ENCODE data around the gene SIRPG.
"Not testable (repeated sequence)": the region's sequence is repeated elsewhere in the genome, so short reads cannot be mapped to it uniquely, and the experiment has no call there.

SIRPG gene

DNA sequence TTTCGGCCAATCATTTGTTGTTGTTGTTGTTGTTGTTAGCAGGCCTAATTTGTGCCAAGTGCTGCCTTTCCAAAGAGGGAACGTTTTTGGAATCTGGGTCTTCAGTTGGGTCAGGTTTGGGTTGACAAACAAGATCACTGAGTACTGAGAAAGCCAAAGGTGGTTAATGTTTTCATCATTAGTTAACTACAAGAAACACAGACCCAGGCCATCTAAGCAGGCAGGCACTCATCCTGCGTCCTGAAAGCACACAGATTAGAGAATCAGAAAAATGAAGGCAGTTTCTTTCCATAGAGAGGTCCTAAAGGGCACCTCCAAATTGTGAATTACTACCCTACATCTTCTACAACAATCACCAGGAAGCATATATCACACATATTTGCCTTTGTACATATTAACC is 15.1 kb upstream of the SIRPG start:
- DNase-seq (ENCODE audit: insufficient read length, low spot score), result no peak
- FAIRE-seq, result no peak

DNA sequence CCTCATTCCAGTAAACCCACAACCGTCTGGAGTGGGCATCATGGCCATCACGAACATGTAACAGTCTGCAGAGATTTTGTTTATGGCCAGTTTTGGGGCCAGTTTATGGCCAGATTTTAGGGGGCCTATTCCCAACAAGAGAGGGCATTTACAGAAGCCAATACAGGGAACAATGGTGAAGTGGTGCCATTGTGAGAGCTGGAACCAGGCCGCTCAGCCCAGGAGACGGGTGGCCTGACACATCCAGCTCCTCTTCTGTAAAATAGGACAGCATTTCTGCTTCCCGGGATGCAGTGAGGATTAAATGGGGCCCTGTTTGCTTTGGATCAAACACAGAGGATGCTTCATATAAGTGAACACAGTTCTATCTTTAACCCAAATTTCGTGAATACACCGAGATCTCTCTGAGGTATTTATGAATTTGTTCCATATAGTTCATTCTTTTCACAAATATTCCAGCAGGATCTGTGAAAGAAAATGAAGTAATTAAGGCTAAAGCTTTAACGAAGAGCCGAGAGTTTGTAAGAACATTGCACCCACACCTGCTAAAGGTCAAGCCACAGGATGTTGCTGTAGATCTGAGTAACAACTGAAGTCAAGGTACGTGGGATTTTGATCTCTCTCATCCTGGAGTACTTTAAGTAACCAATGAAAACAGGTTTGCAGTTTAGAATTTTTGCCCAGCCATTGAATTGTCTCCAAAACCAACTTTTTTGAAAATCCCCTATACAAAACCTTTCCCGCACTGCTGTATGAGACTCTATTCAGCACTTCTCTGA is 14.5 kb upstream of the SIRPG start:
- no peak for FAIRE-seq

DNA sequence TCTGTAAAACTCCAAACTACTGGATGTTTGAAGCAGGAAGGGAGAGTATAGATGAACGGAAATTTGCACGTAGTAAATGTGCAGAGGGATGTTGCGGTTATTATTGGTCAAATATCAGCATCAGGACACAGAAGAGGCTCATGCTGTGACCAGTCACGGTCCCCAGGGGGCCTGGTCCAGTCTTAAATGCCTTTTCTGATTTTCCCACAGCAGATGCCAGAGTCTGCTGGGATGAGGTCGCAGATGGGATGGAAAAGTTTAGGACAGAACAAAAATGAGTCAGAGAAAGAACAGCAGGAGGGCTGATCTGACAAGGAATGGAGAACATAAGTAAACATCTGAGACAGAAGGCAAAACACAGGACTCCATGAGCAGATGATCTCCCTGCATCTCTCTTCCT is 11.7 kb upstream of the SIRPG start:
- FAIRE-seq, result no peak

More for the DNA sequence above, 14.5 kb upstream of the SIRPG start:
- DNase-seq (ENCODE audit: insufficient read length, low spot score), result no peak

DNA sequence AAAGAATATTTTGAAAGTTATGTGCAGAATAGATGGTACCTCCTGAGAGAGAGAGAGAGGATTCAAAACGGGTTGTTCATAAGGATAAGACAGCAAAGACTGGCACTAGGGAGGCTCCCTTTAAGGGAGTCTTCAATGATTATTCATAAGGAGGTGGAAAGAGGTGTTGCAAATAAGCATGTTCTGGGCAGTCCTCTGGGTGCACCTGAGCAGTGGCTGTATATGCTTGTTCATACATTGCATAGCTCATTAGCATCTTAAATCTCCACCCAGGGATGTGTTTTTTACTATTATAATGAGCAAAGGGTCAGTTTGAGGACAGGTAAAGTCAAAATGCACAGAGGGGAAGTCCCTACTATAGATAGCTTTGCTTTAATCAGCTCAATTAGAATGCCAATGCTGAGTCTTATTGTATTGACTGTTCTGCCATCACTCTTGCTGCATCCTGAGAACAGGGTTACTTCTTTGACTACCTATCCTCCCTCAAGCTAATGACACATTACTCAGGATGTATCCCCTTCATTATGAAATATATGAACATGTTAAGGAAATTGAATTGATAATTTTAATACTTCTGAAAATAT is 10.0 kb upstream of the SIRPG start:
- FAIRE-seq (no peak), DNase-seq (ENCODE audit: insufficient read length, low spot score) (no peak)

More for the DNA sequence above, 11.7 kb upstream of the SIRPG start:
- no peak for DNase-seq (ENCODE audit: insufficient read length, low spot score)

DNA sequence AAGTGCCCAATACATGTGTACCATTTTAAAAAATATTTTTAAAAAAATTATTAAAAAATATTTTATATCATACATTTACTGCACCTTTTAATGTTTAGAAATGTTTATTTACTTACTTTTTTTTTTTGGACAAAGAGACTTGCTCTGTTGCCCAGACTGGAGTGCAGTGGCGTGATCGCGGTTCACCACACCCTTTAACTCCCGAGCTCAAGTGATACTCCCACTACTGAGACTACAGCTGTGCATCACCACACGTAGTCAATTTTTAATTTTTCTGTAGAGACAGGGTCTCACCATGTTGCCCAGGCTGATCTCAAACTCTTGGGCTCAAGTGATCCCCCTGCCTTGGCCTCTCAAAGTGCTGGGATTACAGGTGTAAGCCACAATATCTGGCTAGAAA is 9.2 kb upstream of the SIRPG start:
- FAIRE-seq, result no peak
- DNase-seq (ENCODE audit: insufficient read length, low spot score), result no peak

DNA sequence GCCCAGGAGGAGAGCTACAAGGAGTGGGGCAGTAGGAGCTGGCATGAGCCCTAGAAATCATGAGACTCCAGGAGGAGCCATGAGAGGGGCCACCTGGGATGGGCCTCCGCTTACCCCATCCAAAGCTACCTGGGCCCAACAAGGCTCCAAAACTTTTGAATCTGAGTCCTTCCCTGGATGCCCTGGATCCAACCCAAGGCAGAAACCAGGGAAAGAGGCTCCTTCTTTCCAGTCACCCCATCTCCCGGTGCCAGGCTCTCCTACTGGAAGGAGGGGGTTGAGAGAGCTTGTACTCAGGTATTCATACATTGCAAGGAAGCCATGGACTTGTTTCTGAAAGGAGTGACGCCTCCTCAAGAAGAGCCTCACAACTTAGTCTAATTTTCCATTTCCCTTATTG is 7.8 kb upstream of the SIRPG start:
- FAIRE-seq, result no peak
- DNase-seq (ENCODE audit: insufficient read length, low spot score), result no peak

DNA sequence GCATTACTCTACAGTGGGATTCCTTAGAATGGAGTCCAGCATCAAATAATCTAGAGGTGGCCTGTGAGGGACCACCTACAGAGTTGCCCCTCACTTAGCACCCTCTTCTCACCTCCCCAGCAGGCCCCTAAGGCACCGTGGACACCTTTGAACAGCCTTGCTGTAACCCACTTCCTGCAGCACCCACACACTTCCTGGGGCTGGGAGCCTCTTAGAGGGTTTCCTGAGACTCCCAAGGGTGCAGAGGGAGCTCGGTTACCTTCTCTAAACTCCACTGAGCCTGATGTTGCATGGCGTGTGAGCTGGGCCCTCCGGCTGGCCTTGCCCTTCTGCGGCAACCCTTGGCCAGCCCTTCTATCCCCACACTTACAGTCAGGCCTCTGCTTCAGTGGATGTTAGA is 7.3 kb upstream of the SIRPG start:
- DNase-seq (ENCODE audit: insufficient read length, low spot score), result no peak
- FAIRE-seq, result no peak

DNA sequence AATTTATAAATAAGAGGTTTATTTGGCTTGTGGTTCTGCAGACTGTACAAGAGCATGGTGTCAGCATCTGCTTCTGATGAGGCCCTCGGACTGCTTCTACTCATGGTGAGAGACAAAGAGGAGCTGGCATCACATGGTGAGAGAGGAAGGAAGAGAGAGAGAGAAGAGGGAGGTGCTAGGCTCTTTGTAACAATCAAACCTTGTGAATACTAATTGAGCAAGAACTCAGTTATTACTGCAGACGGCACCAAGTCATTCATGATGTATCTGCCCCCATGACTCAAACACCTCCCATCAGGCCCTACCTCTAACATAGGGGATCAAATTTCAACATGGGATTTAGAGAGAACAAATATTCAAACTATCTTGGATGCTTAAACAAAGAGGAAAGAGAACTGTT is 6.3 kb upstream of the SIRPG start:
- no peak for DNase-seq (ENCODE audit: insufficient read length, low spot score)

DNA sequence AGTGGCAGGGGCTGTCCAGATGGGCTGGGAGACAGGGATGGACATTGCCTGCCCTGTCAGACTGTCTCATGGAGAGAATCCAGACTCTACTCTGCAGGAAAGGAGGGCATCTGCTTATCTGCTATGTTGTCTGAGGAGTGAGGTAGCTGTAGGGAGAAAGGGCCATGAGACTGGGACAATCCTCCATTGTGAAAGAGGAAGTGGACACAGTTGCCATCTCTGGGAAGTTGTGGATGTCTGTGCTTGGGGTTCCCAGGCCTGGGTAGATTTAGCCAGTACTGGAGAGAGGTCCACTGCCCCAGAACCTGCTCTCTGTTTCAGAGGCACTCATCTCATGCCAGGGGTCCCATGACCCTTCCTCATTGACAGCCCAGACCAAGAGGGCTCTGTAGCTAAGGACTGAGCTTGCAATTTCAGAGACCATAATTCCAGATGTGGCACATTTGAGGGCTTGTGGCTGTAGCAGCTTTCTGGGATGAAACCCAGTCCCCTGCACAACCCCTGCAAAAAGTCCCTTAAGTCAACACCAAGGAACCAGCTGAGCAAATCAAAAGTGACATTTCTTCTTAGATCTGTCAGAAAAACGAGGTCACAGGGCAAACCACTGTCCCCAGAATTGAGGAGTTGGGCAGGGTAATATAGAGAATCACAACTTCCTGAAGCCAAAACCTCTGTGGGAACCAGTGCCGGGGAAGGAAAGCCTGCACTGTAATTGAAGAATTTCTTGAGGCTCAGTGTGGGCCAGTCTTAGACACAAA is 4.1 kb upstream of the SIRPG start:
- DNase-seq (ENCODE audit: insufficient read length, low spot score), result no peak
- no peak for FAIRE-seq

More for the DNA sequence above, 6.3 kb upstream of the SIRPG start:
- FAIRE-seq, result no peak

DNA sequence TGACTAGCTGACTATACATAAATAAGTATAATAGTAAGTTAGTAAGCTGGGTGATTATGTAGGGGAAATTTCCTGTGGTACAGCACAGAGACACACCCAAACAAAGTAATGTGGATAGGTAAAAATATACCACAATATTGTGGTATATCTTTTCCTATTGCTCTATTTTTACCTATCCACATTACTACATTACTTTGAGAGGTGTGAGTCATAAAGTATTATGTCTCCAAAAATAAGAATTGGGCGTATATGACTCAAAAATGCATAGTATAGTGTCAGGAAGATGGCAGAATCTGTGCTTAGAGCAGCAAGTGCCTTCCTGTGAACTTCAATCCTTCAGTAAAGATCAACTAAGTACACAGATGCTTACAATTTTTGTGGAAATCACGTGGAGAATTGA is 2.7 kb upstream of the SIRPG start:
- FAIRE-seq, result no peak
- no peak for DNase-seq (ENCODE audit: insufficient read length, low spot score)

DNA sequence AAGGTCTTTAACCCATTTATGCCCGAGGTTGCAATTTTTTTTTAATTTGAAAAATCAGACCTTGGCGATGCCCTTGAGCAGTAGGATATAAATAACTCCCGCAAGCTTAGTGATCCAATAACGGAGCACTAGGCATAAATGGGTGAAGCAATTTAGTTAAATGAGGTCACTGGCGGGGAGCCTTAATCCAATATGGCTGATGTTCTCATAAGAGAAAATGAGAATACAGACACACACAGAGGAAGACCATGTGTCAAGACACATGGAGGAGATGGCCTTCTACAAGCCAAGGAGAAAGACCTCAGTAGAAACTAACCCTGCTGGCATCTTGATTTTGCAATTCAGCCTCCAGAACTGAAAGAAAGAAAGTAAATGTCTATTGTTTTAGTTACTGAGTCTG is 735 bp downstream of the SIRPG start:
- FAIRE-seq (no peak), DNase-seq (ENCODE audit: insufficient read length, low spot score) (no peak)

DNA sequence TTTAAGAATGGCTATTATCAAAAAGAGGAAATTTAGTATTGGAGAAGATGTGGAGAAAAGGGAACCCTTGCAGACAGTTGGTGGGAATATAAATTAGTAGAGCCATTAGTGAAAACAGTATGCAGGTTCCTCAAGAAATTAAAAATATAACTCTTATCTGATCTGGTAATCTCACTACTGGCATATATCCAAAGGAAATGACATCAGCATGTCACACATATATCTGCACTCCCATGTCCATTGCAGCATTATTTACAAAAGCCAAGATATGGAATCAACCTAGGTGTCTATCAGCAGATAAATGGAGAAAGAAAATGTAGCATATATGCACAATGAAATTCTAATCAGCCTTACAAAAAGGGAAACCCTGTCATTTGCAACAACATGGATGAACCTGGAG is 2.6 kb downstream of the SIRPG start:
- FAIRE-seq (peak; percentile 20), DNase-seq (ENCODE audit: insufficient read length, low spot score) (no peak)

DNA sequence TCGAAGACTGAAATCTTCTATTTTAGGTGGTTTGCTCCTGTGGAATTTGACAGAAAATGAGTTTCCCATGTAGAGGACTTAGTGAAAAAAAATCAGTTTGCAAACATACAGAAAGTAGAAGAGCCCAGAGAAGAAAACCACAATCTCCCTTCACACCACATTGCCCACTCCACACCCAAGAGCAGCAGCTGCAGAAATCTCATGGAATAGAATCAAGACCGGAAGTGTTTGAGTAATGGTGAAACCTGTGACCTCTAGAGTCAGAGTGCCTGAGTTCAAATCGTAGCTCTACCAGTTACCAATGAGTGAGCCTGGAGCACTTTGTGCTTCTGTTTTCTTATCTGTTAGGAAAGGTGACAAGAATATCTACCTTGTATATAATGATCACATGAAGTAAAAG is 4.6 kb downstream of the SIRPG start:
- FAIRE-seq, result no peak

DNA sequence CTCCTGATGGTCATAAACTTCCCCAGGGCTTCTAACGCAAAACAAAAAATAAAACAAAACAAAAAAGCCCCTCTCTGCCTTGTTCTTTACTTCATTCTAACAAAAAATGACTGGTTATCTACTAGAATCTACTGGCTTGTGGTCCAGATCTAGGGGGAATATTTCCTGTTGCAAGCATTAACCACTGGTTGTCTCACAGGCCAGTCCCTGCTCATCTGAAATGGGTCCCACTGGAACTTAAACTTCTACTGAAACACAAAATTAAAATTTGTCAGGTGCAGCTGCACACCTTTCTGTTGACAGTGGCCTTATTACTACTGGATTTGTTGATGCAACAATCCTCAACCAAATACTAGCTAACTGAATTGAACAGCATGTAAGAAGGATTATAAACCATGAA is 5.5 kb downstream of the SIRPG start:
- FAIRE-seq (no peak), DNase-seq (ENCODE audit: insufficient read length, low spot score) (no peak)

More for the DNA sequence above, 4.6 kb downstream of the SIRPG start:
- DNase-seq (ENCODE audit: insufficient read length, low spot score), result no peak

DNA sequence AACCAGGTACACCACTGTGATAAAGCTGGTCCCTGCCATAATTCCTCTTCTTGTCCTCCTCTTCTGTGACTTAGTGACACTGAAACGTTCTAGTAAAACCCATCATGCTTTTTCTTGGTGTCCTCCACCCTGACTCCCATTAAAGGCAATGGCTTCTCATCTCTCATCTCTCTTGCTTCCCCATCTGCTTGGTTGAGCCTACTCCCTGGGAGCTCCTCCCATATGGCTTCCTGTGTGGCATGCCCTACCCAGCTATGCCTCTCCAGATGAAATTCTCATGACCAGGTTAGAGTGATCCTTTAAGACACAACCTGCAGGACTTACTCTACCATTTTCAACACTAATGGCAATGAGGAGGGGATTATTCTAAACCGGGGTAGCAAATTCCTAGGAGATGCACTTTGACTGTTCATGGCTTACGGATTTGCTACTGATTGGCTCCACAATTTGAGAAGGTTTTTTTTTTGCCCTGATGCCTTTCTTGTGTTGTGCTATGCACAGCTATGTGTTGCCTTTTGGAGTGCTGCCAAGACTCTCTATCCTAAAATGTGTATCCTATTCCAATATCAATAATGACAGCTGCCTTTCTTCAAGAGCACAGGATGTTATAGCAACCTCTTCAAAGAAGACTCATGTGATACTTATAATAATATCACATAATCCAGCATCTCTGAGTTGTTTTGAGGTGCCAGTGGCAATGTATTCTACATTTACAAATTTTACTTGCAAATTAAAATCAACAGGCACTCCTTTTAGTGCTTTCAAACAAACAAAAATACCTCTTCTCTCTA is 6.1 kb downstream of the SIRPG start:
- FAIRE-seq (no peak), DNase-seq (ENCODE audit: insufficient read length, low spot score) (no peak)

DNA sequence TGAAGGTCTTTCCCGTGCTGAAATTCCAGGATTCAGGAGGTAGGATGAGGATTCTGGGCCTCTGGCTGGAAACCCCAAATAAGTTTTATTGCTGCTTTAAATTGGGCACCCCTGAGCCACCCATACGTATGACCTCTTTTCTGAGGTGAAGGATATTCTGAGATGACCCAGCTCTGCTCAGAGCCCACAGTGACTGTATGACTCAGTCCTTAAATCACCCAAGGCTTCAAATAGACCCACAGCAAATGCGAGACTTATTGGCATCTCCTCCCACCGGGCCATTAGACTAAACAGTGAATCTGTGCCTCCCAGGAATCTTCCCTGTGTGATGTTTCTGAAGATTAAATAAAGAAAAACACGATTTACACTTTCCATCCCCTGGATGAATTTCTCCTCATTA is 9.5 kb downstream of the SIRPG start:
- no peak for DNase-seq (ENCODE audit: insufficient read length, low spot score)
- FAIRE-seq, result no peak

DNA sequence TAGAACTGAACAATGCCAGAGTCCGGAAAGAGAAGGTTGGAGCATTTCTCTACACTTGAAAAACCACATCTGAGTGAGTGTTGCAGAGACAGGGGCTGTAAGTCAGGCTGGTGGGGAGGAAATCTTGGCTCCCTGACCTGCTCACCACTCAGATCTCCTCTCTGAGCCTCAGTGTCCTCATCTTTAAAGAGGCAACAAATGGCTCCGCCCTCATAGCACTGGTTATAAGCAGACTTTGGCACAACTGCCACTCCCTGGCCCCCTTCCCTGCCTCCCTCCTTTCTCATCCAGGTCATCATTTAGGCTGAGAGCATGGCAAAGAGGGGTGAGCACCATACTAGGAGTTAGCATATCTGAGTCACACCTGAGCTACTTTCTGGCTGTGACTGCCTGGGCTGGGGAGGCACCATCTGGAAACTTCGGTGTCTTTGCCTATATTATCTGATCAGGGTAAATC is 10.6 kb downstream of the SIRPG start:
- FAIRE-seq, result no peak
- no peak for DNase-seq (ENCODE audit: insufficient read length, low spot score)

DNA sequence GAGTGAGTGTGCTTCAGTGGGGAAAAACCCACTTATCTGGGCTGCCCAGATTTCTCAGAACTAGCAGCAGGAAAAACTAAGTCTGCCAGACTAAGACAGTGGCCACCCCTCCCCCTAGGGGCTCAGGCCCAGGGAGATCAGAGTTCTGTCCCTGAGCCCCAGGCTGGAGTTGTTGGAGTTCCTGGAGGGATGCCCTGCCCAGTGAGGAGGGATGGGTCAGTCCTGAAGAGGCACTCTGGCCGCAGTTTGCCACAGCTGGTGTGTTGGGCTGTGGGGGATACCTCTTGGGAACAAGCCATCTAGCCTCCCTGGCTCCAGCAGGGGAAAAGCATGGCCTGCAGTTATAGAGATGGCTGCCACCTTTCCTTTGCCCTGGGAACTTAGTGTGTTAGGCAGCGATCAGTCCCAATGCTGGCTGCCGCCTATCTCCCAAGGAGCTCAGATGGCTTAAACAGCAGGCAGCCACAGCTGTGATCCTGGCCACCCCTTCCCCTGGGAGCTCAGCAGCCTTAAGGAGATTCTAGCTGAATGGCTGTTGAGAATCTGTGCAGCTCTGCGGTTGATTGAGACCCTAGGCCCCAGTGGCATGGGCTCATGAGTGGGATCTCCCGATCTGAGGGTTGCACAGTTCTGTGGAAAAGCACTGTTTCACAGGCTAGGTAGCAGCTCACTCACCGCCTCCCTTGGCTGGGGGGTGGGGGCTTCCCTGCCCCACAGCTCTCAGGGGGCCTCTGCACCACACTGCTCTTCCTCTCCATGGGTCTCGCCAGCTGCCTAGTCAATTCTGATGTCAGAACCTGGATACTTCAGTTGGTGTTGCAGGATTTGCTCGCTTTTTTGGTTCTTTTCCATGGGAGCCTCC is 13.2 kb downstream of the SIRPG start:
- FAIRE-seq, result no peak
- no peak for DNase-seq (ENCODE audit: insufficient read length, low spot score)

DNA sequence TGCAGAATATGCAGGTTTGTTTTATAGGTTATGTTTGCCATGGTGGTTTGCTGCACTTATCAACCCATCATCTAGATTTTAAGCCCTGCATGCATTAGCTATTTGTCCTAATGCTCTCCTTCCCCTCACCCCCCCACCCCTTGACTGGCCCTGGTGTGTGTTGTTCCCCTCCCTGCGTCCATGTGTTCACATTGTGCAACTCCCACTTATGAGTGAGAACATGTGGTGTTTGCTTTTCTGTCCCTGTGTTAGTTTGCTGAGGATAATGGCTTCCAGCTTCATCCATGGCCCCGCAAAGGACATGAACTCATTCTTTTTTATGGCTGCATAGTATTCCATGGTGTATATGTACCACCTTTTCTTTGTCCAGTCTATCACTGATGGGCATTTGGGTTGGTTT is 18.9 kb downstream of the SIRPG start:
- DNase-seq (ENCODE audit: insufficient read length, low spot score); FAIRE-seq: not testable (repeated sequence)

DNA sequence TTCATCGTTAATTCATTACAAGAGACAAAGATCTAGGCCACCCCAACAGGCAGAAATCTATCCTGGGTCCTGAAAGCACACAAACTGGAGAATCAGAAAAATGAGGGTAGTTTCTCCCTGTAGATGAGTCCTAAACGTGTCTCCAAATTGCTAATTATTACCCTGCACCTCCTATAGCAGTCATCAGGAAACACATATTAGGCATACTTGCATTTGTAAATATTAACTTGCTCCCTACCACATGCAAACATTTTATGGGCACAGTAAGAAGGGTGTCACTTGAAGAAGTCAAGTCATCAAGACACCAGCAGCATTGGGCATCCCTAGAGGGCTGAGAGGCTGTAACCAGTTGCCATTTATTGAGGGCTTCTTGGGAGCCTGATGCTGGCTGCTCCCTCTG is 19.8 kb downstream of the SIRPG start:
- FAIRE-seq, result no peak
- no peak for DNase-seq (ENCODE audit: insufficient read length, low spot score)
